Medulla oblongata (tissue), 1 donor: ENCODE data around the gene SLC33A1.
A peak's percentile ranks its signal among the peaks of the same experiment; 100 is the strongest.
"Not testable (repeated sequence)": the region's sequence is repeated elsewhere in the genome, so short reads cannot be mapped to it uniquely, and the experiment has no call there.

ENCODE experiments used
- DNase-seq: peaks from one replicate; pipeline ENCODE4 v3.0.0-alpha.2; 2015; ENCODE audit errors: extremely low spot score

Gene SLC33A1

DNA sequence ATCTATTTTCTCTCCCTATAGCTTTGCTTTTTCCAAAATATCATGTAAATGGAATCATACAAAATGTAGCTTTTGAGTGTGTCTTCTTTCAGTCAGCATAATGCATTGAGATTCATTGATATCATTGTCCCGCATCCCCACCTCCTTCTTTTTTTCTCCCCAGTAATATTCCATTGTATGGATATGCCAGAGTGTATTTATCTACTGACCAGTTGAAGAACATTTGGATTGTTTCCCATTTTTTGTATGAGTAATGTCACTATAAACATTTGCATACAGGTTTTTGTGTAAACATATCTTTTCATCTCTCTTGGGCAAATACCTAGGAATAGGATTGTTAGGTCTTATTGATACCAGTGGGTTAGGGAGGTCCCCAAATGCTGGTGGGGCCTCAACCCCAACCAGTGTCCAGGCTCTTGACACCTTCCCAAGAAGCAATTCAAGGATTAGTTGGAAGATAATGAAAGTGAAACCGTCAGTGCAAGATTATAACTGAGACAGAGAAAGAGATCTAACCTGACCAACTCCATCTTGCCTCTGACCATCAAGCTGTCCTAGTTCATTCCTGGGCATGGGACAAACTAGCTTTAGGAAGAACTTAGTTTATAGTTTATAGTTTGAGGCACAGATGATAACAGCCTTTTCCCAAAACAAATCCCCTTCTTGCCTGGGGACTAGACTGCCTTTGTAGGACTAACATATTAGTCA is 7.4 kb upstream of the SLC33A1 start:
- DNase-seq: no peak

DNA sequence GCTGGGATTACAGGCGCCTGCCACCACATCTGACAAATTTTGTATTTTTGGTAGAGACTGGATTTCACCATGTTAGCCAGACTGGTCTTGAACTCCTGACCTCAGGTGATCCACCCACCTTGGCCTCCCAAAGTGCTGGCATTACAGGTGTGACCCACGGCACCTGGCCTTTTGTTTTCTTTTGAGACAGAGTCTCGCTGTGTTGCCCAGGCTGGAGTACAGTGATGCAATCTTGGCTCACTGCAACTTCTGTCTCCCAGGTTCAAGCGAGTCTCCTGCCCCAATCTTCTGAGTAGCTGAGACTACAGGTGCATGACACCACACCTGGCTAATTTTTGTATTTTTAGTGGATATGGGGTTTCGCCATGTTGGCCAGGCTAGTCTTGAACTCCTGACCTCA is 6.2 kb upstream of the SLC33A1 start:
- not testable (repeated sequence) for DNase-seq

DNA sequence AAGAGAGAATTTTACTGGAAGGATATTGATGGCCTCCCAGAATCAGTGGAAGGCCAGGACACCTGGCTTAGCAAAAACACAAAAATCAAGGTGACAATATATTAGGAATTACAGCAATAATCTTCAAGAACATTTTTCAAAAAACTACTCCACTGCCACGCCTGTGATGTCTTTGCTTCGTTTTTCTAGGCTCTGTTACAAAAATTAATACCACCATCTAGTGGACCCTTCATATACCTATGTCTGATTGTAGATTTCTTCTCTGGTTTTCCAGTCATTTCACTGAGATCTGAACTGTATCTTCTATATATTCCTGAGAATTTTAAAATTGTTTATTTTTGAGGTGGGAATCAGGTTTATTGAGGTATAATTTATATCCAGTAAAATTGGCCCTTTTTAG is 5.6 kb upstream of the SLC33A1 start:
- DNase-seq: peak; percentile 30

DNA sequence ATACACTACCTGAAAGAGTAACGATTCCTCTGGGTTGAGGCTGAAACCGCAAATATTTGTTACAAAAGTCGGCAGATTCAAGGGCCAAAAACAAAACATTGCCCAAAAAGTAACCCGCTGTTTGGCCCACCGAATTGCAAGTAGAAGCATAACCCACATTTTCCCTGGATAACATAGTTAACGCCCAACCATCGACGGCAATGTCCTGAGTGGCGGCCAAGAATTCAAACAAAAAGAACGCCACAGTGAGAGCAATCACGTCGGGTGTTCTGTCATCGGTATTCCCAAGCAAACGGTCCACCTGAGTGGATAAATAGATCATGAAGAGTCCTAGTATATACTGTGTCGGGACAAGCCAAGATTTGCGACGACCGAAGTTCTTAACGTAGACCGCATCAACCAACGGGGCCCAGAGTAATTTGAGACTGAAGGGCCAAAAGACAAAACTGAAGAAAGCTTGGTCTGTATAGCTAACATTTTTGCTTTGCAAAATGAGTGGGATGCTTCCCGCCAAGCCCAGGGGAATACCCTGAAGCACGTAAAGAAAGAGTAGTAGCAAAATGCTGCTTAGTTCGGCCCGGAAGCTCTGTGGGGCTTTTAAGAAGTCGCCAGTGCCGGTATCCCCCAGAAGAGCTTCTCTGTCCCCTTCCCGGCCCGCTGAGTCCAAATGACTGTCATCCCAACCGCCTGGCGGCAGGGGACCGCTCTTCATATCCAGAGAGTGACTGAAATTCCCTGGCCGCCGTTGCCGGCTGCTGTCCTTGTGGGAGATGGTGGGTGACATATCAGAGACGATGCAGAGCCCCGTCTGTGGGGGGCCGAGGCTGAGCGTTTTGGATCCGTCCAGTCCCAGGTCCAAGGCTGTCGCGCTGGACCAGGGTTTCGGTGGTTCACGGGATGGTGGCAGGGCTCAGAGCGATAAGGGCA is 750 bp downstream of the SLC33A1 start:
- DNase-seq: peak; percentile 38

DNA sequence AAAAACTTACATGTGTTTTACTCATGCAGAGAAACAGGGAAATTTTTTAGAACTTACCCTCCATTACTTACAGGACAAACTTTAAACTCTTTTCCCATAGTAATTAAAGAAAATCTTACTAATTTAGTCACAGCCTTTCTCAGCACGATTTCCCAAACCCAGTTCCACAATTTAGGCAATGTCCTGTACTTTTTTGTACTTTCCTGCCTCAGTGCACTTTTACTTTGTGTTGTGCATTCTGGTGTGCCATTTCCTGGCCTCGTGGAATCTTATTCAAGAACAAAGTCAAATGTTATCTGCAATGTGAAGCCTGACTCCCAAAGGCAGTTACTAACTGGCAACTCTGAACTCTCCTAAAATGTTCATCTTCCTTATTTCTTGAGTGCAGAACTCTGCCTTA is 1.9 kb downstream of the SLC33A1 start:
- no peak for DNase-seq

DNA sequence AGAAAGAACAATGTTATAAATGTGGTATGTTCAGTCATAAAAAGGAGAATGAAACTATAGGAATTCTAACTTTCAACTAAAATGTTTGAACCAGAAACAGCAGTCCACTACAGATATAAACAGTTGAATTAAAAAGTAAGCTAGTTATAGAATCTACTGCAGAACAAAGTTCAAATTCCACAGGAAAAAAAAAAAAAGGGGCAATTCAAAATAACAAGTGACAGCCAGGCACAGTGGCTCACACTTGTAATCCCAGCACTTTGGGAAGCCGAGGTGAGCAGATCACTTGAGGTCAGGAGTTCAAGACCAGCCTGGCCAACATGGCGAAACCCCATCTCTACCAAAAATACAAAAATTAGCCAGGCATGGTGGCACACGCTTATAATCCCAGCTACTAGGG is 4.8 kb downstream of the SLC33A1 start:
- not testable (repeated sequence) for DNase-seq

DNA sequence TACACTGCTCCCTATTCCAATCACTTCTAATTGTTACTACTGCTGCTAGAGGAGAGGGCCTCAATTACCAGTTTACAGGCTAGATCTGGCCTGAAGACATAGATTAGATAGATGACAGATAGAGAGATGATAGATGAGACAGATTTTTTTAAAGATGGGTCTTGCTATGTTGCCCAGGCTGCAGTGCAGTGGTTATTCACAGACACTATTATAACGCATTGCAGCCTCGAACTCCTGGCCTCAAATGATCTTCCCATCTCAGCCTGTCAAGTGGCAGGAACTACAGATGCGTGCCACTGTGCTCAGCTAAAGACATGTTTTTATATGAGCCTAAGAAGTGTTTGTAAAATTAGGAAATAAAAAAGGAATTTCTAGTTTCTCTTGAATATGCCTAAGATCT is 6.2 kb downstream of the SLC33A1 start:
- DNase-seq: no peak

DNA sequence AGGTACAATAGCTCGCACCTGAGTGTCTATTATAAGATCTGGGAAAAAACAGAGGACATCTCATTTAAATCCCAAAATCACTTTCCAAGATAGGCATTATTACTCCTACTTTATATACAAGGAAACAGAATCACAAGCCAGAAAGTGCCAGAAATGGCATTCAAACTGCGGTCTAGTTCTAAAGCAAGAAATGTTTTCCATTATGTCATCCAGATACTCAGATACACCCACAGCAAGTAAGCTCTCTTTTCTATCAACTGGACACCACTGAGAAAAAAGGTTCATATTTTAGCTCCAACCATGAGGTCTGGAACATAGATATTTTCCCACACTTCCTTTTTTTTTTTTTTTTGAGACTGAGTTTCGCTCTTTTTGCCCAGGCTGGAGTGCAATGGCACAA is 8.1 kb downstream of the SLC33A1 start:
- no peak for DNase-seq

DNA sequence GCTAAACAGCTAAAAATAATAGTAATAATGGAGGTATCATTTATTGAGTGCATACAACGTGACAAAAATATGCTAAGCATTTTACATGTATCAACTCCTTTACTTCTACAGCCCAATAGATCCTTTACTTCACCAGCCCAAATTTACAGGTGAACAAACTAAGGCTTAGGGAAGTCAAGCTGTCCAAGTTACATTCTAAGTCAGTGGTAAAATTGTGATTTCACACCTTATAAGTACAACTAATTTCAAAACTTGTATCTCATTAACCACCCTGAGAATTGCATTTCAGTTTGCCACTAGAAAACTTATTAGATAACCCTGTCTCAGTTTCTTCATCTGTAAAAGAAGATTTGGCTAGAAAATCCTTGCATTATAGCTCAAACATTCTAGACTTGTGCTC is 10.7 kb downstream of the SLC33A1 start:
- DNase-seq: no peak

DNA sequence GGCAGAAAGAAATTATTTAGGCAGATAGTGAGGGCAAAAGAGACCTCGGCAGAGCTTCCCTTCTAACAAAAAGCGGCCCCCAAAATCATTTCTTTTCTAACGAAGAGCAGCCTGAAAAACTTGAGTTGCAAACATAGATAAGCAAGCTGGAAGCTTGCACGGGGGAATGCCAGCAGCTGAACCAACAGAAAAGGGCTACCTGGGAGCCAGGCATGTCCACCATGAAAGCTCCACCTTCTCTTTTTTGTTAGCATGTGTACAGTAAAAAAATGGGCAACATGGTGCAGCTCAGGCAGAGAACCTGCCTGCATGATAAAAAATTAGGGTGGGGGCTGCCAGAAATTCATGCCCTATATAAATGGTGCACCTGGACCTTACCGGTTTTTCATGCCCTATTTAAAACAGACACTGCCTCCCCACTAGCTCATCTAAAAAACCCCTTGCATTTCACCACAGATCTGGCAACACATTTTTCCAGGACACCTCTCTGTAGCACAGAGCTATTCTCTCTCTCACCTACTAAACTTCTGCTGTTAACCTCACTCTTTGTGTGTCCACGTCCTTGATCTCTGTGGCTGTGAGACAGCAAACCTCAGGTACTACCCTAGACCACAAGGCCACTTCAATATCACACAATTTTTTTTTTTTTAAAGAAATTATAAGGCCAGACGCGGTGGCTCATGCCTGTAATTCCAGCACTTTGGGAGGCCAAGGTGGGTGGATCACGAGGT is 18.7 kb downstream of the SLC33A1 start:
- DNase-seq: no peak

DNA sequence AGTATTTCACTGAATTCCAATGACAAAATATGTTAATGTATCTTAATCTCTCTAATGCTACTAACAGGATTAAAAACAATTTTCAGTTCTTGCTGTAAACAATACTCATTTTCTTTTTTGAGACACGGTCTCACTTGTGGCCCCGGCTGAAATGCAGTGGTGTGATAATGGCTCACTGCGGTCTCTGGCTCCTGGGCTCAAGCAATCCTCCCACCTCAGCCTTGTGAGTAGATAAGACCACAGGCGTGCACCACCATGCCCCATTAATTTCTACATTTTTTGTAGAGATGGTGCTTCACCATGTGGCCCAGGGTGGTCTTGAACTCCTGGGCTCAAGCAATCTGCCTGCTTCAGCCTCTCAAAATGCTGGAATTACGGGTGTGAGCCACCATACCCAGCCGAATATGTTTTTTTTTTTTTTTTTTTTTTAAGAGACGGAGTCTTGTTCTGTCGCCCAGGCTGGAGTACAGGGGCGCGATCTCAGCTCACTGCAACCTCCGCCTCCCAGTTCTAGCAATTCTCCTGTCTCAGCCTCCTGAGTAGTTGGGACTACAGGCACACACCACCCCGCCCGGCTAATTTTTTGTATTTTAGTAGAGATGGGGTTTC is 25.6 kb downstream of the SLC33A1 start:
- DNase-seq: not testable (repeated sequence)

DNA sequence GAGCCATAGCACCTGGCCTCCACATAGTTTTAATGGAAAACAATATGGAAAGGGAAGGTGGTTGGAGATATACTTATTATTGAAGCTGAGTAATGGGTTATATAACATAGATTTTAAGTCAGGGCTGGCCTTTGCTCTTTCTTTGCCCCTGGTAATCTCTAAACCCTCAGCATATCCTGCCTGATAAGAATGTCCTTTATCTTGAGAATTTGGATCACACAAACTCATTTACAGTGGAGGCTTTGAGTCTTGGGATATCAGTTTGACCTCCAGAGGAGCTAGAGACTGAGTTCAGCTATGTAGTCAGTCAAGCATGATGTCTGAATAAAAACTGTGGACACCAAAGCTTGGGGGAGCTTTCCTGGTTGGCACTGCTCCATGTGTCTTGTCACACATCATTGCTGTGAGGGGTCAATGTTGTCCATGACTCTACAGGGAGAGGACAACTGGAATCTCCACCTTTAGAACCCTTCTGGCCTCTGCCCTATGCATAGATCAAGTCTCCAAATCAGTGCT is 39.1 kb downstream of the SLC33A1 start:
- DNase-seq: no peak

DNA sequence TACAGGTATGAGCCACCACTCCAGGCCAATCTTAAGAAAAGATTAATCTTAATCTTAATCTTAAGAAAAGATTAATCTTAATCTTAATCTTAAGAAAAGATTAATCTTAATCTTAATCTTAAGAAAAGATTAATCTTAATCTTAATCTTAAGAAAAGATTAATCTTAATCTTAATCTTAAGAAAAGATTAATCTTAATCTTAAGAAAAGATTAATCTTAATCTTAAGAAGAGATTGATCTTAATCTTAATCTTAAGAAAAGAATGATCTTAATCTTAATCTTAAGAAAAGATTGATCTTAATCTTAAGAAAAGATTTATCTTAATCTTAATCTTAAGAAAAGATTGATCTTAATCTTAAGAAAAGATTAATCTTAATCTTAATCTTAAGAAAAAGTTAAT is 41.0 kb downstream of the SLC33A1 start:
- not testable (repeated sequence) for DNase-seq

DNA sequence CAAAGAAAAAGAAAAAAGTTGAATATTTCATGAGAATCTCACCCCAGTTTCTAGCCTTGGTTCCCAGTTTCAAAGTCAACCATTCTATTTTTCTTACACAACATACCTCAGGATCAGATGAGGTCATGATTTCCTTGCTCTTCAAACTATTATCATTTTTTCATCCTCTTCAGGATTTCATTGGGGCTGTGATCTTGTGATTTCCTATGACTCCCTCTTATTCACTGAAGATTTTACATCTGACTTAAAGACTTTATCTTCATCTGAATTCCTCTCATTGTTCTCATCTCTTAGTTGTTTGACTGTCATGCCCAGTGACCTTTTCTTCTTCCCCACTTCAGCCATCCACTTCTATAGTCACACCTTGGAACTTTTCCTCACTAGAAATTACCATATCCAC is 45.0 kb downstream of the SLC33A1 start:
- no peak for DNase-seq

DNA sequence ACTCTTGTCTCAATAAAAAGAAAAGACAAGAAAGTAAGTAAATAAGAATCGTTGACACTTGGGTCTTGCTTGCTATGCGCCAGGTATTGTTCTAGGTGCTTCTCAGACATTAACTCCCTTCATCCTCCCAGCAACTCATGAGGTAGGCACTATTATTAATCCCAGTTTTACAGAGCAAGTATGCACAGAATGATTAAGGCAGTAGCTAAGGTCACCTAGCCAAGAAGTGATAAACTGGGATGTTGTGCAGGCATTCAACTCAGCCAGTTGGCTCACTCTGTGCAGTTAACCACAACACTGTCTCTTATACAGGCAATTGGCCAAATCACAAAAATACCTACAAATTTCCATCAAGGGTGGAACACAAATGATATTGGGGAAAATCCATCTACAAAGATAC is 46.4 kb downstream of the SLC33A1 start:
- no peak for DNase-seq

DNA sequence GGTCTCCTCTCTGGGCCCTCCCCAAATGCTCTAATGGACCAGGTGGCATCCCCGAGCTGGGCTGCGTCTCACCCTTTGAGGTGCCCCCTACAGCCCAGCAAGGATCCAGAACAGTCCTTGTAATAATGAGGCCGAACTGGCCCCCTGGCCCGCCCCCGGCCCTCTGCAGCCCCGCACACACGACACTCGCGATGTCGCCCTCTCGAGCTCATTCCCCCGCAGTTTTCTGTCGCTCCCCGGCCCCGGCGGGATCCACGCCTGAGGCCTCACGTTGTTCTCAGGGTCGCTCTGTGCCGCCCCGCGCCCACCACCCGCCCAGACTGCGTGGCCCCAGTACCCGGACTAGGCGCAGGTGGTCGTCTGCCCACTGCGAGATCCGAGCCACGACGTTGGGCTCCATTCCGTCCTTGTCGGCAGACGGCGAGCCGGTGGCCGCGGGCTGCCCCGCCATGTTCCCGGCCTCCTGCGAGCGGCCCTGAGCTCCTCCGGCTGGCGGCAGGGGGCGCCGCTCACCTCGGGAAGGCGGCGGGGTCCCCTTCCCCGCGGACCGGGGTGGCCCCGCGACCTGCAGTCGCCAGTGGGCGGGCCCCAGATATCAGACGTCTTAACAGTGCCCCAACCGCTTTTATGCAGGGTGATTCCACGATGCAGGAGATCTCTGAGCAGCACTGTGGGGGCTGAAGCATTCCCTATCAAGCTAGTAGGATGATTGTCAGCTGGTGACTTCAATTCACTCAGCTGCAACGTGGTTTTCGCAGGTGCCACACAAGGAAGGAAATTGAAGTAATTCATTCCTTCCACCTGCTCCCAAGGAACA is 48.2 kb downstream of the SLC33A1 start, which contains the start of gene C3orf33:
Gene C3orf33 (minus strand): TSS at position 477 of the 817 bp plus-strand sequence. CDS start 26 bp downstream, at position 451.
- peak; percentile 84 for DNase-seq

DNA sequence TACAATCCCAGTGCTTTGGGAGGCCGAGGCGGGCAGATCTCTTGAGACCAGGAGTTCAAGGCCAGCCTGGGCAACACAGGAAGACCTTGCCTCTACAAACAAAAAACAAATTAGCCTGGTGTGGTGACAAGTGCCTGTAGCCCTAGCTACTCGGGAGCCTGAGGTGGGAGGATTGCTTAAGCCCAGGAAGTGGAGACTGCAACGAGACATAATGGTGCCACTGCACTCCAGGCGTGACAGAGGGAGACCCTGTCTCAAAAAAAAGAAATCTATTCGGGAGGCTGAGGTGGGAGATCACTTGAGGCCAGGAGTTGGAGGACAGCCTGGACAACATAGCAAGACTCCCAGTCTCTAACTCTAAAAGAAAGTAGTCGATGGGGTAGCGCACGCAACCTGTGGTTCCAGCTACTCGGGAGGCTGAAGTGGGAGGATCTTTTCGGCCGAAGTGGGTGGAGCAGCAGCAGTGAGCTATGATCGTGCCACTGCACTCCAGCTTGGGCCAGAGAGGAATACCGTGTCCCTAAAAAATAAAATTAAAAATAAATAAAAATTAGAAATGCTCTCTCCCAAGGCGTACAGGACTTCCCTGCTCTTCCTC is 48.9 kb downstream of the SLC33A1 start:
- no peak for DNase-seq

DNA sequence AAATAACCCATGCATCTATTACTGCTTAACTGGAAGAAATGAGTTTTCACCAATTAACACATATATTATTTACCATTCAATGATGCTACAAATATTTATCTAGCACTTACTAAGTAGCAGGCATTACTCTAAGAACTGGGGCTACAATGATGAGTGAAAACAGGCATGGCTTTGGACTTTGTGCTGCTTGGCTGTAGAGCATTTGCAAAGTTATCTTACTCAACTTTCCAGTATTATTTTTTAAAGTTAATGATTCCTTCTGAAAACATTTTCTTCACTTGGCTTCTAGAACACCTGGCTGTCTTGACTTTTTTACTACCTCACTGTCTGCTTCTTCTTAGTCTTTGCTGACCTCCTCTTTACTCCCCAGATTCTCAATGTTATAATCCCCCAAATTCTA is 49.9 kb downstream of the SLC33A1 start:
- DNase-seq: no peak

DNA sequence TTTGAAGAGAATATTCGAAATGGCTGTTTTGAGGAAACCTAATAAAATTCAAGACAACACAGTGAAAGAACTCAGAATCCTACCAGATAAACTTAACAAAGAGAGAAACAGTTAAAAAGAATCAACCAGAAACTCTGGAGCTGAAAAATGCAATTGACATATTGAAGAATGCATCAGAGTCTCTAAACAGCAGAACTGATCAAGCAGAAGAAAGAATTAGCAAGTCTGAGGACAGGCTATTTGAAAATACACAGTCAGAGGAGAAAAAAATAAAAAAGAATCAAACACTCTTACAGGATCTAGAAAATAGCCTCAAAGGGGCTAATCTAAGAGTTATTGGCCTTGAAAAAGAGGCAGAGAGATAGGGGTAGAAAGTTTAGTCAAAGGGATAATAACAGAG is 61.7 kb downstream of the SLC33A1 start:
- no peak for DNase-seq

DNA sequence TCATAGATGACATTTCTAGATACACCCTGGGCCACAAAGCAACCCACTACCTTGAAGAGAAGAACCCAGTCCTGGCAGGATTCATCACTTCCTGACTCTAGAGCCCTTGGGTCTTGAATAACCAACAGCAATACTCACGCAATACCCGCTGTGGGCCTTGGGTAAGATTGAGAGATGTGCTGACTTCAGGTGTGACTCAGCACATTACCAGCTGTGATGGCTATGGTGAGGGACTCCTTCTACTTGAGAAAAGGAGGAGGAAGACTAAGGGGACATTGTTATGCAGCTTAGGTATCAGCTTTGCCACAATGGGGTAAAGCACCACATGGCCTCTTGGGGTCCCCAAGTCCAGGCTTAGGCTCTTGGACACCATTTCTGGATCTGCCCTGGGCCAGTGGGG is 63.0 kb downstream of the SLC33A1 start:
- DNase-seq: no peak
